SW480 (cell line): Measurements from ENCODE around the gene SRRM4.

Experiments used
- DNase-seq: peaks from one replicate; pipeline ENCODE4 v3.0.0-alpha.2; 2016; ENCODE audit warnings: low spot score

SRRM4 gene

GRCh38 chr12:119201789-119202543 is 220.6 kb downstream of the SRRM4 start:
- no peak for DNase-seq

- DNase-seq = no peak
Observed at GRCh38 chr12:119202544-119202943, 221.2 kb downstream of the SRRM4 start.

- DNase-seq = no peak
Observed at GRCh38 chr12:119204131-119204530, 222.8 kb downstream of the SRRM4 start.

GRCh38 chr12:119204671-119205285 is 223.4 kb downstream of the SRRM4 start:
- DNase-seq = no peak

- no peak for DNase-seq
Observed at GRCh38 chr12:119206348-119207062, 225.2 kb downstream of the SRRM4 start.

GRCh38 chr12:119207063-119207560 is 225.8 kb downstream of the SRRM4 start:
- no peak for DNase-seq

- no peak for DNase-seq
Observed at GRCh38 chr12:119208626-119209061, 227.3 kb downstream of the SRRM4 start.

GRCh38 chr12:119211884-119212283 is 230.5 kb downstream of the SRRM4 start:
- no peak for DNase-seq
